ENCODE data around the gene FRMPD2.
"Not testable (repeated sequence)": the region's sequence is repeated elsewhere in the genome, so short reads cannot be mapped to it uniquely, and the experiment has no call there.

- not testable (repeated sequence) for TF ChIP-seq CTCF (conservative IDR thresholded peaks at IDR 0.05; ENCODE audit: low read depth, low read length); EZH2 (IDR thresholded peaks at IDR 0.05; ENCODE audit: borderline replicate concordance, low read depth, low read length, poor library complexity, severe bottlenecking)
Measured at GRCh38 chr10:48128954-48129353, 145.5 kb downstream of the FRMPD2 start.
